HG02571 (cell line): Measurements from ENCODE around the gene TFB1M.

ENCODE experiments used
- ATAC-seq: cut with Tn5 transposase; IDR thresholded peaks from one replicate; pipeline ENCODE4 v1.9.1; 2021; ENCODE audit warnings: mild to moderate bottlenecking, moderate library complexity; ENCODE audit not compliant: unreplicated experiment

The TFB1M gene

GRCh38 chr6:155213611-155214372 is 100.5 kb downstream of the TFB1M start:
- ATAC-seq: no peak

- ATAC-seq: no peak
Observed at GRCh38 chr6:155212616-155213380, 101.5 kb downstream of the TFB1M start.

GRCh38 chr6:155212106-155212505 is 102.2 kb downstream of the TFB1M start:
- no peak for ATAC-seq

- ATAC-seq: no peak
Observed at GRCh38 chr6:155207223-155207622, 107.1 kb downstream of the TFB1M start.
